H1 (cell line): ENCODE measurements around the gene UBXN11. TPM values are rescaled to one million over a fixed set of nuclear protein-coding genes. Genes with fewer than 3 reads are reported as not detected.

Experiments used
- CTCF ChIA-PET: fragments of 300-600 bp; sonication (Branson Sonifier 250); formaldehyde crosslinking; loops from one replicate; lab custom pipeline; 2021; ENCODE audit not compliant: partially characterized antibody; lab: Charles Lee
- POLR2A ChIA-PET: fragments of 300-600 bp; sonication (Branson Sonifier 250); formaldehyde crosslinking; loops from one replicate; lab custom pipeline; 2021; ENCODE audit warnings: inconsistent platforms; ENCODE audit not compliant: partially characterized antibody; lab: Charles Lee
- DNase-seq, 2 experiments: peaks; one replicate each; pipeline versions ENCODE4 v3.0.0 to v3.0.0-alpha.2; 2010 to 2022; ENCODE audit warnings: low spot score in 2 of 2, low read depth in 1 of 2, mixed read lengths in 1 of 2
- FAIRE-seq: peaks from 2 replicates; lab custom pipeline; 2011; peaks lifted over from hg19 to GRCh38; lab: Jason Lieb, UNC
- H2AFZ ChIP-seq: 2 replicates; pipeline ENCODE4 v1.8.1; 2012; ENCODE audit warnings: low read length, inconsistent platforms
- H2AK5ac ChIP-seq: 2 replicates; pipeline ENCODE4 v1.6.1; 2013; ENCODE audit warnings: low read depth, low read length
- H2BK120ac ChIP-seq: replicated peaks from 2 replicates; pipeline ENCODE3; 2013; ENCODE audit warnings: low read depth, low read length, inconsistent platforms
- H2BK12ac ChIP-seq: 2 replicates; pipeline ENCODE4 v1.6.1; 2013; ENCODE audit warnings: low read depth, low read length
- H2BK15ac ChIP-seq: 2 replicates; pipeline ENCODE4 v1.6.1; 2013; ENCODE audit warnings: low read length
- H2BK20ac ChIP-seq: 2 replicates; pipeline ENCODE4 v1.6.1; 2013; ENCODE audit warnings: low read length
- H2BK5ac ChIP-seq: 2 replicates; pipeline ENCODE4 v1.6.1; 2013; ENCODE audit warnings: low read depth, low read length
- H3K14ac ChIP-seq: 2 replicates; pipeline ENCODE4 v1.6.1; 2013; ENCODE audit warnings: inconsistent platforms; ENCODE audit not compliant: insufficient read length
- H3K18ac ChIP-seq: 2 replicates; pipeline ENCODE4 v1.6.1; 2013; ENCODE audit warnings: low read length; ENCODE audit errors: extremely low read depth
- H3K23ac ChIP-seq: 2 replicates; pipeline ENCODE4 v1.6.1; 2013; ENCODE audit warnings: inconsistent platforms; ENCODE audit not compliant: insufficient read length
- H3K23me2 ChIP-seq: 2 replicates; pipeline ENCODE4 v1.6.1; 2013; ENCODE audit warnings: low read depth, low read length
- H3K27ac ChIP-seq: 2 replicates; pipeline ENCODE4 v1.6.1; 2011; ENCODE audit warnings: low read depth, low read length, inconsistent platforms
- H3K27me3 ChIP-seq, 4 experiments: replicated peaks in 1 of 4; 1 replicate in 1 of 4; 2 replicates in 3 of 4; pipeline versions ENCODE4 v1.6.1 to v1.8.1; 2011 to 2013; ENCODE audit warnings: low read length in 3 of 4, mild to moderate bottlenecking in 3 of 4, inconsistent platforms in 2 of 4, mixed read lengths in 2 of 4, moderate library complexity in 1 of 4; ENCODE audit not compliant: control insufficient read depth in 3 of 4, insufficient read depth in 3 of 4; ENCODE audit errors: extremely low read depth in 1 of 4
- H3K36me3 ChIP-seq, 4 experiments: 2 replicates each; pipeline versions ENCODE4 v1.6.1 to v1.8.1; 2011 to 2013; ENCODE audit warnings: mild to moderate bottlenecking in 4 of 4, low read length in 3 of 4, moderate library complexity in 2 of 4, control low read depth in 1 of 4, inconsistent platforms in 1 of 4; ENCODE audit not compliant: insufficient read depth in 4 of 4, control insufficient read depth in 2 of 4
- H3K4ac ChIP-seq: replicated peaks from 2 replicates; pipeline ENCODE3; 2013; ENCODE audit warnings: low read length, low read depth, mixed read lengths, inconsistent platforms; ENCODE audit not compliant: insufficient read length
- H3K4me1 ChIP-seq, 4 experiments: replicated peaks in 1 of 4; 1 replicate in 1 of 4; 2 replicates in 3 of 4; pipeline versions ENCODE4 v1.6.1 to v1.8.1; 2011 to 2013; ENCODE audit warnings: low read length in 3 of 4, inconsistent platforms in 2 of 4, mixed read lengths in 1 of 4; ENCODE audit not compliant: insufficient read depth in 4 of 4, control insufficient read depth in 3 of 4
- H3K4me2 ChIP-seq, 2 experiments: 2 replicates each; pipeline versions ENCODE4 v1.6.1 to v1.8.1; 2011 to 2013; ENCODE audit warnings: low read depth in 2 of 2, low read length in 2 of 2, control low read depth in 1 of 2, inconsistent platforms in 1 of 2, mild to moderate bottlenecking in 1 of 2; ENCODE audit not compliant: insufficient read depth in 1 of 2
- H3K4me3 ChIP-seq, 4 experiments: fragments of 200-600, 300-600 bp in 1 of 4; sonication (generic), shearing (Covaris generic), sonication (Bioruptor Twin) in 1 of 4; 2 replicates each; pipeline versions ENCODE4 v1.5.1 to v1.8.1; 2011 to 2016; ENCODE audit warnings: low read length in 4 of 4, low read depth in 3 of 4, control low read depth in 2 of 4, inconsistent platforms in 2 of 4, mild to moderate bottlenecking in 2 of 4, mixed read lengths in 1 of 4, moderate library complexity in 1 of 4; ENCODE audit not compliant: insufficient read depth in 2 of 4; ENCODE audit errors: extremely low read depth in 1 of 4
- H3K56ac ChIP-seq: replicated peaks from 2 replicates; pipeline ENCODE3; 2013; ENCODE audit warnings: low read depth, mild to moderate bottlenecking, mixed read lengths, low read length, inconsistent platforms; ENCODE audit not compliant: insufficient read length
- H3K79me1 ChIP-seq: 2 replicates; pipeline ENCODE4 v1.6.1; 2013; ENCODE audit warnings: low read depth, low read length, control low read depth
- H3K79me2 ChIP-seq, 2 experiments: 2 replicates each; pipeline versions ENCODE4 v1.6.1 to v1.8.1; 2012 to 2013; ENCODE audit warnings: low read length in 2 of 2, mild to moderate bottlenecking in 2 of 2, inconsistent platforms in 1 of 2; ENCODE audit not compliant: insufficient read depth in 2 of 2, control insufficient read depth in 1 of 2
- H3K9ac ChIP-seq, 4 experiments: replicated peaks in 1 of 4; 1 replicate in 1 of 4; 2 replicates in 3 of 4; pipeline versions ENCODE4 v1.6.1 to v1.8.1; 2011 to 2013; ENCODE audit warnings: low read depth in 3 of 4, low read length in 3 of 4, control low read depth in 2 of 4, mild to moderate bottlenecking in 2 of 4, moderate library complexity in 2 of 4, inconsistent platforms in 1 of 4; ENCODE audit errors: extremely low read depth in 1 of 4
- H3K9me3 ChIP-seq, 2 experiments: 2 replicates each; pipeline versions ENCODE4 v1.6.1 to v1.8.1; 2012 to 2013; ENCODE audit warnings: mild to moderate bottlenecking in 2 of 2, moderate library complexity in 2 of 2, control low read depth in 1 of 2, inconsistent platforms in 1 of 2, low read depth in 1 of 2, low read length in 1 of 2, mixed read lengths in 1 of 2; ENCODE audit not compliant: insufficient read depth in 2 of 2
- H4K20me1 ChIP-seq, 2 experiments: replicated peaks in 1 of 2; 2 replicates each; pipeline versions ENCODE3 to v1.8.1; 2011 to 2013; ENCODE audit warnings: inconsistent platforms in 2 of 2, low read length in 2 of 2, mild to moderate bottlenecking in 1 of 2; ENCODE audit not compliant: insufficient read depth in 2 of 2, control insufficient read depth in 1 of 2
- H4K5ac ChIP-seq: 2 replicates; pipeline ENCODE4 v1.6.1; 2013; ENCODE audit warnings: low read length, low read depth, mixed read lengths, inconsistent platforms; ENCODE audit not compliant: insufficient read length
- H4K8ac ChIP-seq: 2 replicates; pipeline ENCODE4 v1.8.0; 2013; ENCODE audit warnings: mild to moderate bottlenecking, moderate library complexity, low read length, inconsistent platforms; ENCODE audit not compliant: insufficient read depth; ENCODE audit errors: extremely low read depth
- H4K91ac ChIP-seq: replicated peaks from 2 replicates; pipeline ENCODE3; 2013; ENCODE audit warnings: low read length, mixed read lengths, inconsistent platforms; ENCODE audit not compliant: insufficient read length
- CREB1 ChIP-seq: IDR thresholded peaks from 2 replicates; pipeline ENCODE4 v1.6.1; 2012; ENCODE audit warnings: inconsistent platforms
- KDM5A ChIP-seq: fragments of 200-600 bp; IDR thresholded peaks from 2 replicates; pipeline ENCODE4 v1.7.1; 2012; ENCODE audit warnings: mild to moderate bottlenecking, low read length, inconsistent platforms, mixed read lengths
- SIN3A ChIP-seq, 2 experiments: IDR thresholded peaks in 1 of 2; conservative IDR thresholded peaks in 1 of 2; 2 replicates each; pipeline ENCODE4 v1.6.1; 2011 to 2012; ENCODE audit warnings: low read length in 2 of 2, improper control_type of control experiment in 1 of 2, low read depth in 1 of 2, mild to moderate bottlenecking in 1 of 2
- SIX5 ChIP-seq: IDR thresholded peaks from 2 replicates; pipeline ENCODE4 v1.6.1; 2011; ENCODE audit warnings: mild to moderate bottlenecking, low read depth, low read length
- TAF1 ChIP-seq: IDR thresholded peaks from 2 replicates; pipeline ENCODE4 v1.6.1; 2011; ENCODE audit warnings: mild to moderate bottlenecking, low read depth, low read length
- WGBS, 2 experiments: shearing (Covaris generic) in 1 of 2; methylation state at CpG; one replicate each; pipeline versions ENCODE4 v1.1.6 to v1.1.7; 2013 to 2015; ENCODE audit warnings: low lambda C conversion rate in 2 of 2, mixed read lengths in 2 of 2, inconsistent platforms in 1 of 2, low coverage in 1 of 2, missing lambda C conversion rate in 1 of 2; ENCODE audit not compliant: insufficient replicate concordance in 2 of 2, insufficient coverage in 1 of 2, insufficient read length in 1 of 2; ENCODE audit errors: extremely low coverage in 1 of 2, missing lambda C conversion rate in 1 of 2; 5-methylcytosine and 5-hydroxymethylcytosine counted together
- polyA plus RNA-seq, 7 experiments: library from polyadenylated mRNA; depleted of rRNA in 3 of 7; stranded (reverse) in 5 of 7; unstranded in 2 of 7; fragments of >200 nt in 5 of 7; fragments of 200-250 nt in 2 of 7; gene quantifications; 1 replicate in 5 of 7; 2 replicates in 1 of 7; 4 replicates in 1 of 7; pipeline versions ENCODE4 v1.2.1 to v1.2.3, GENCODE V29; 2011 to 2013; ENCODE audit warnings: missing spikeins in 2 of 7, mixed read lengths in 2 of 7
- total RNA-seq: library from RNA; stranded (reverse); fragmentation: NEBNext Ultra II Directional; extraction: Animal tissue kit (Norgen Biotek cat#: 25700); gene quantifications from 2 replicates; pipeline ENCODE4 v1.2.1, GENCODE V29; 2021

Gene UBXN11
- total and polyA plus RNA-seq, 2 of the 8 experiments (the other 6 are each of a cell fraction or from before 2014, with no cell fraction given): 6.3 to 10.4 TPM

- H2BK120ac ChIP-seq: no peak overlapping the region
- no peak overlapping the region for H3K27ac ChIP-seq
- no peak for TF ChIP-seq SIX5
- no peak for TF ChIP-seq TAF1
- no peak for TF ChIP-seq KDM5A
- TF ChIP-seq CREB1: no peak
- TF ChIP-seq SIN3A (conservative IDR thresholded peaks at IDR 0.05 in 1 of 2, IDR thresholded peaks at IDR 0.05 in 1 of 2; ENCODE audit: low read depth in 1 of 2, low read length in 2 of 2): no peak
These were observed 37.9 kb downstream of the UBXN11 start for GRCh38 chr1:26268290-26269197.

More at GRCh38 chr1:26268290-26269197, 37.9 kb downstream of the UBXN11 start:
- Histone ChIP-seq H2BK15ac (no peak overlapping the region), H3K4me1 (no peaks in the 10 kb centered on the region), H3K14ac (no peak overlapping the region), H3K79me2 (no peaks in the 10 kb centered on the region), H2BK20ac (no peak overlapping the region), H4K91ac (no peak overlapping the region), H3K4ac (no peak overlapping the region), H4K5ac (no peak overlapping the region), H3K56ac (no peak overlapping the region), H3K23ac (no peak overlapping the region), H4K8ac (no peak overlapping the region), H3K4me3 (no peak overlapping the region), H4K20me1 (peaks cover 2 to 5% of the 10 kb centered on the region in 2 experiments), H3K18ac (no peak overlapping the region), H2AFZ (no peak overlapping the region), H3K79me1 (no peaks in the 10 kb centered on the region), H3K9ac (no peak overlapping the region), H2AK5ac (no peak overlapping the region), H3K23me2 (no peaks in the 10 kb centered on the region), H2BK5ac (no peak overlapping the region), H3K27me3 (no peaks in the 10 kb centered on the region), H2BK12ac (no peak overlapping the region), H3K4me2 (no peak overlapping the region), H3K36me3 (peaks cover 20 to 54% (median 43%) of the 10 kb centered on the region in 4 experiments), H3K9me3 (no peaks in the 10 kb centered on the region)
- WGBS, 2 experiments: 90% methylated on average over 9 of the region's 9 CpGs; no CpG with 5 or more reads in 1 of the 2 experiments
- FAIRE-seq: no peak
- CTCF ChIA-PET: interaction anchor here (0.7 to 1.1 kb wide), 4 partner anchors 9 to 78 kb away, joined by 3 read pairs; partner anchors contain the start of genes CATSPER4 and SH3BGRL3
- no peak for DNase-seq
- POLR2A ChIA-PET: interaction anchor here (1.4 to 2.0 kb wide), 2 partner anchors 11 to 12 kb away, joined by 3 to 5 read pairs; no protein-coding TSS in a partner anchor
